ENCODE measurements around the gene CPAMD8. TPM values are rescaled to one million over a fixed set of nuclear protein-coding genes. Genes with fewer than 3 reads are reported as not detected.
"Not testable (repeated sequence)": the region's sequence is repeated elsewhere in the genome, so short reads cannot be mapped to it uniquely, and the experiment has no call there.

Gene CPAMD8
- total RNA-seq, 1 donor from 2014 or later, result 5.3 TPM

- no peaks in the 10 kb centered on the region for H3K36me3 ChIP-seq (ENCODE audit: control insufficient read depth, insufficient read depth, low read length)
- no peaks in the 10 kb centered on the region for H3K27me3 ChIP-seq (ENCODE audit: control insufficient read depth, insufficient read depth, low read length)
- no peak overlapping the region for H3K4me3 ChIP-seq (ENCODE audit: low read depth, low read length)
- DNase-seq (ENCODE audit: low read depth), result no peak
- TF ChIP-seq CTCF (IDR thresholded peaks at IDR 0.05; ENCODE audit: insufficient read depth, low read length, poor library complexity, severe bottlenecking), result no peak
These were observed 88.4 kb downstream of the CPAMD8 start for GRCh38 chr19:16938211-16938610.

- H3K27me3 ChIP-seq (ENCODE audit: control insufficient read depth, insufficient read depth, low read length); DNase-seq (ENCODE audit: low read depth): not testable (repeated sequence)
These were observed 88.8 kb downstream of the CPAMD8 start for GRCh38 chr19:16937796-16938195.

DNA sequence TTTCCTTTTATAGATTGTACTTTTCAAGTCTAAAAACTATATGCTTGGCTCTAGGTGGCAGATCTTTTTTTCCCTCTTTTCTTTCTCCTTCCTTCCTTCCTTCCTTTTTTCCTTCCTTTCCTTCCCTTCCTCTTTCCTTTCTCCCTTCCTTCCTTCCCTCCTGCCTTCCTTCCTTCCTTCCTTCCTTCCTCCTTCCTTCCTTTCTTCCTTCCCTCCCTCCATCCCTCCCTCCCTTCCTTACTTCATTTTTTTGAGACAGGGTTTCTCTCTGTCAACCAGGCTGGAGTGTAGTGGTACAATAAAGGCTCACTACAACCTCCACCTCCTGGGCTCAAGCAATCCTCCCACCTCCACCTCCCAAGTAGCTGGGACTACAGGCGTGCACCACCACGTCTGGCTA is 89.7 kb downstream of the CPAMD8 start:
- H3K36me3 ChIP-seq (ENCODE audit: control insufficient read depth, insufficient read depth, low read length), result no peaks in the 10 kb centered on the region
- no peak for DNase-seq (ENCODE audit: low read depth)
- H3K4me3 ChIP-seq (ENCODE audit: low read depth, low read length), result no peak overlapping the region
- no peak for TF ChIP-seq CTCF (IDR thresholded peaks at IDR 0.05; ENCODE audit: insufficient read depth, low read length, poor library complexity, severe bottlenecking)
- H3K27me3 ChIP-seq (ENCODE audit: control insufficient read depth, insufficient read depth, low read length), result no peaks in the 10 kb centered on the region

More at GRCh38 chr19:16937796-16938195, 88.8 kb downstream of the CPAMD8 start:
- not testable (repeated sequence) for H3K4me3 ChIP-seq (ENCODE audit: low read depth, low read length); H3K36me3 ChIP-seq (ENCODE audit: control insufficient read depth, insufficient read depth, low read length)

GRCh38 chr19:16934489-16934888 is 92.1 kb downstream of the CPAMD8 start:
- Histone ChIP-seq H3K4me3 (ENCODE audit: low read depth, low read length) (no peak overlapping the region), H3K27me3 (ENCODE audit: control insufficient read depth, insufficient read depth, low read length) (no peaks in the 10 kb centered on the region), H3K36me3 (ENCODE audit: control insufficient read depth, insufficient read depth, low read length) (no peaks in the 10 kb centered on the region)
- TF ChIP-seq CTCF (IDR thresholded peaks at IDR 0.05; ENCODE audit: insufficient read depth, low read length, poor library complexity, severe bottlenecking), result no peak
- no peak for DNase-seq (ENCODE audit: low read depth)

DNA sequence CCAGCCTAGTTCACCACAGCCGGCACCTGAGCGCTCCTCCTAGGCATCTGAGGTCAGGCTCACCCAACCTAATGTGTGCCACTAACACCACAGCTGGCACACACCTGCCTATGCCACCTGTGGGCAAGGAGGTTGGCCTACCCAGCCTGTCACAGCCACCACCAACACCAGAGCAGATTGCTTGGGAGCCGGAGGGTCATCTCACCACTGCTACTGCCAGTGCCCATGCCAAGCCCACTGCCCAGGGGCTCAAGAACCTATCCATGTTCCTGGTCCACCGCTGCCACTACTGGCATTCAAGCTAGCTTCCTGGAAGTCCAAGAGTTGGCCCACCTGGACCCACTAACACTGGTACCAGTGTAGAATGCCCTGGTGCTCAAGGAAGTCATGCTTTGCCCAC is 95.3 kb downstream of the CPAMD8 start:
- no peak for TF ChIP-seq CTCF (IDR thresholded peaks at IDR 0.05; ENCODE audit: insufficient read depth, low read length, poor library complexity, severe bottlenecking)
- Histone ChIP-seq H3K36me3 (ENCODE audit: control insufficient read depth, insufficient read depth, low read length) (no peaks in the 10 kb centered on the region), H3K4me3 (ENCODE audit: low read depth, low read length) (no peak overlapping the region), H3K27me3 (ENCODE audit: control insufficient read depth, insufficient read depth, low read length) (no peaks in the 10 kb centered on the region)
- no peak for DNase-seq (ENCODE audit: low read depth)

GRCh38 chr19:16930753-16931152 is 95.9 kb downstream of the CPAMD8 start:
- no peak for DNase-seq (ENCODE audit: low read depth)
- Histone ChIP-seq H3K27me3 (ENCODE audit: control insufficient read depth, insufficient read depth, low read length) (no peaks in the 10 kb centered on the region), H3K36me3 (ENCODE audit: control insufficient read depth, insufficient read depth, low read length) (no peaks in the 10 kb centered on the region), H3K4me3 (ENCODE audit: low read depth, low read length) (no peak overlapping the region)
- TF ChIP-seq CTCF (IDR thresholded peaks at IDR 0.05; ENCODE audit: insufficient read depth, low read length, poor library complexity, severe bottlenecking), result no peak

Measured in kidney epithelial cell (primary cell).